Cerebellar cortex (tissue), 1 donor: ENCODE results near the gene KCND1.

Source experiments
- DNase-seq: peaks from one replicate; pipeline ENCODE4 v3.0.0-alpha.2; 2015; ENCODE audit warnings: low spot score

Gene KCND1

DNA sequence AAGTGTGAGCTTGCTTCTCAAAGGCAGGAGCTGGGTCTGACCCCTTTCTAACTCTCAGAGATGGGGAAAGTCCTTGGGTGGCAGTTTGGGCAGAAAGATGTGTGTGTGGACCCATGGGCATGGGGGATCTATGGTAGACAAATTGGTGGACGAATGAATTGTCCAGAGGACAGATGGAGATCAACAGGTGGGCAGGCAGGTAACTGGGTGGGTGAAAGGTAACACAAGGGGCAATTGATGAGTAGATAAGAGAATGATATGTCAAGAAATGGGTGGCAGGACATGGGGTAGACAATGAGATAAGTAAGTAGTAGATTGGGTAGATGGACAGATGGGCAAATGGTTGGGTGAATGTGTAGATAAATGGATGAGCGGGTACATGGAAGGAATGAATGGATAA lies 2.9 kb upstream of the KCND1 start:
- DNase-seq, result no peak

DNA sequence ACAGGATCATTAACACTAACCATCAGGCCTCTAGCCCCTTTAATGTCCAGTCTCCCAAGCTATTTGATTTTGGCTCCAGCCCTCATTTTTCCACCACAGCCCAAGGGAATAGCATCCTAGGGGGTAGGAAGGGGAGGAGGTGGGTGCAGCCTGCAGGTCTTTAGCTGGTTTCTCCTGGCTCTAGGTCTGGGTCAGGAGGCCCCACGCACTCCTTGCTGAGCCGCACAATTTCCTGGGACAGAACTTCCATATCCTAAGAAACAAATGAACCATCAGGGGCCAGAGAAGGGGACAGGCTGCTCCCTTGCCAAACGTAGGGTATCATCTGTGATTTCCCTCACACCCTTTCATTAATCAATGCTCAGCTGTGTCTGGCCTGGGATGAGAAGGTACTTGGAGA lies 2.4 kb upstream of the KCND1 start:
- no peak for DNase-seq

DNA sequence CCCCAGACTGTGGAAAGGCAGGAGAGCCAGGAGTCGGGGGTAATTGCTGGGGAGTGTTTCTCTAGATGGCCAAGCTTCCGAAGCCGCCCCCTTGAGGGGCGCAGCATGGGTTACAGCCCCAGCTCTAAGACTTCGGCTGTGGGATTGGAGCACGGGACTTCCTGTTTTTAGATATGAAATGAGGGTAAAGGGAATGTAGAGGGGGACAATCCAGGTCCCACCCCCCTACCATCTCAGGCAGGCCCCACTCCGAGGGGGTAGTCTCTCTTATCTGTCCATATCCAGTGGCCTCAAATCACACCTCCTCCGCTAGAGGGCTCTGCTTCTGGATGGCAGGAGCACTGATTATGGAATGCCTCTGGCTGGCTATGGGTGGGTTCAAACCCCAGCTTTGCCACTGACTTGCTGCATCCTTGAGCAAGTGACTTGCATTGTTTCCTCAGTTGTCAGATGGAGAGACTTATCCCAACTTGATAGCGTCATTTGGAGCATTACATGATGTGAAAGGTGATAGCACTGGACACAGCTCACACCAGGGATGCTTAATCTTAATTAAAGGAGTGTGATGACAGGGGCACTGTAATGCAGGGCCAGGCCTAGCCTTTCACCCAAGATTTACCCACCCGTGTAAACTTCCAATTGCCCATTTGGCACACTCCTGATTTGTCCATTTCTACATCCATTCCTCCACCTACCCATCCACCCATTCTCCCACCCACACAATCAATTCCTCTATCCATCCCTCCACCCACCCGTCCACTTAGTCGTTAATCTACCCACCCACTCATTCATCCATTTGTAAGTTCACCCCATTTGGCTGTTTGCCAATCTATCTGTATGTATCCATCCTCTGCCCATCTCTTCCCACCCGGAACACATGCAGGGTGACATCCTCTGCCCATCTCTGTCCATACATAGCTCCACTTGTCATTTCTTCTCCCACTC lies 848 bp upstream of the KCND1 start:
- peak; percentile 54 for DNase-seq

DNA sequence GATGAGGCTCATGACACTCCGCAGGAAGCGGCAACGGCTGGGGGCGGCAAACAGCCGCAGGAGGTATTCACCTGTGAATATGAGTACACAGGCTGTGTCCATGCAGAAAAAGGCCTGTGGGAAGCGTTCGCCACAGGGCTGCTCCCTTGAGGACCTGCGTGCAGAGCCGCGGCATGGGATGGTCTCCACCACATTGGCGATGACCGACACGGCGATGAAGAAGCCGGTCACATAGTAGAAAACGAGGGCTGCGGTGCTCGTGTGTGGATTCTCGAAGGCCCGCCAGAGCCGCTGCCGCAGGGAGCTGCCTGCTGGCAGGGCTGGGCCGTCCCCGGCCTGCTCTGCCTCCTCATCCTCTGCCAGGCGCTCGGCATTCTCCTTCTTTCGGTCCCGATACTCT lies 2.2 kb downstream of the KCND1 start:
- DNase-seq, result no peak

DNA sequence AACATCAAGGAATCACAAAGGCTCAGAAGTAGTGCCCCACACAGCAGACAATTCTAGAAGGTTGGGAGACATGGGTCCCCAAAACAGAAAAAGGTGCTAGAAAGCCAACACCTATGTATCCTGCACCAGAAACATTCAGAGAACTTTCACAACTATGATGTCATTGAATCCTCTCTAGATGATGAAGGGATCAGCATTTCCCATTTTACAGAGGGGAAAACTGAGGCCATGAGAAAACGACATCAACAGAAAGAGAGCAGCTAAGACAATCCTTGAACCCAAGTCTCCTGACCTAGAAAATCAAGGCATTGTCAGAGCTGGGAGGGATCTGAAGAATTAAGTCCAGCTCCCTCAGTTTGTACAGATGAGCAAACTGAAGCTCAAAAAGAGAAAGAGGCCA lies 3.3 kb downstream of the KCND1 start:
- no peak for DNase-seq

DNA sequence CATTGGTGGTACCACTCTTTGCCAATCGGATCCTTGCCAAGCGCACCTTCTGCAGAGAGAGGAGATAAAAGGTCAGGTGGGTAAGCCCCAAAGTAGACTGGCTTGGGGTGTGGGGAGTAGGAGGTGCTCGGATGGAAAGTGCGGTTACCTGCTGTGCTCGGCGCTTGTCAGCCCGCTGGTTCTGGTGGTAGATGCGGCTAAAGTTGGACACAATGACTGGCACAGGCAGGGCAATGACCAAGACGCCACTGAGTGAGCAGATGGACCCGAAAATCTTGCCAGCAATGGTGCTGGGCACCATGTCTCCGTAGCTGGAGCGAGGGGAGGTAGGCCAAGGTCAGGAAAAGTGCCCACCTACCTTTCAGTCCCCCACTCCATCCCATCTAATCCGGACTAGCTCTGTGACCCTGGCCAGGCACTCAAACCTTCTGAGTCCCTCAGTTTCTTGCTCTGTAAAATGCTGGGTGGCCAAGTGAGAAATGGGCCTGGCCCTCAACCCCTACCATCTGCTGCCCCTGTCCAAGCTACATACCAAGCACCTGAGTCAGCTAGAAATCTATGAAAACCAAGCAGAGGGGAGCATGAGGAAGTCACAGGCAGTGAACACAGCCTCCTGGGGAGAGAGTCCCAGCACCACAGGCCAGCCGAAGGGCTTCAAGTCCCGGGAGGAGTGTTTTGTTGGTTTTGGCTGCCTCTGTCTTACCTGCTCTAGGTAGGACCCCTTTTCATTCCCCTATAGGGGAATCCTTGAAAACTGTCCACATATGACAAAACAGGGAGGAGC lies 4.7 kb downstream of the KCND1 start:
- peak; percentile 77 for DNase-seq

DNA sequence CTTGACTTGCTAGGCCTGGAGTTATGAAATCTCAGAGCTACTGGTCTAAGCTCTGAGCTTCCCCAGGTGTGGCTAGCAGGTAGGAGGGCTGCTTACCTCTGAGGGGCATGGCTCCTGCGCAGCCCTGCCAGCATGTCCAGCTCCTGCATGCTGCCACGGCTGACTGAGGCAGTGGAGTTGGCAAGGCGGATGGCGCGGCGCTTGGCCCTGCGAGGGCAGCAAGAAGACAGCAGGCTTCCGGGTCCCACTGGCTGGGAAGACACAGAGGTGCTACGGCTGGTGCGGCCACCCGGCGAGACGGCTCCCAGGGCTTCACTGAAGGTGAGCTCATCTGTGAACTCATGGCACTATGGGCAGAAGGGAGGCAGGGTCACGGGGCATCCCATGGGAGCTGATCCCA lies 5.7 kb downstream of the KCND1 start:
- DNase-seq, result no peak

DNA sequence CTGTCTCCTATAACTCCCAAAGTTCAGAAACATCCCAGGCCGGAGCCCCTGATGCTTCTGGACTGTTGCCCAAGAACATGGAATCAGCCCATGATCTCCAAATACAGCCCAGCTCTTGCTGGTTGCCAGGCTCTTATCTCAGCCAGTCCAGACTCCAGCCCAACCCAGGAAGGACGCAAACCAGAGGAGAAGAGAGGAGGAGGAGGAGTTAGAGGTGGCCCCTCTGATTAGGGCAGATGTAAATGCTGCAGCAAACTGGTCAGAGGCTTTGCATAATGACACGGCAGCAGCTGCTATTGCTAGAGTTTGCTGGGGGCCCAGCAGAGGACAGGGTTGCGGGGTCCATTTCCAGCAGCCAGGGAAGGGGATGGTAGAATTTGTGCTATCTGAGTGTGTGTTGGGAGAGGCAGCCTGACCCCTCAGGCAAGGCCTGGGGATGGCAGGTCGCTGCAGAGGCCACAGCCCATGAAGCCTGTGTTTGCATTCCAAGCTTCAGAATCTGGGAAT lies 10.0 kb downstream of the KCND1 start:
- no peak for DNase-seq

DNA sequence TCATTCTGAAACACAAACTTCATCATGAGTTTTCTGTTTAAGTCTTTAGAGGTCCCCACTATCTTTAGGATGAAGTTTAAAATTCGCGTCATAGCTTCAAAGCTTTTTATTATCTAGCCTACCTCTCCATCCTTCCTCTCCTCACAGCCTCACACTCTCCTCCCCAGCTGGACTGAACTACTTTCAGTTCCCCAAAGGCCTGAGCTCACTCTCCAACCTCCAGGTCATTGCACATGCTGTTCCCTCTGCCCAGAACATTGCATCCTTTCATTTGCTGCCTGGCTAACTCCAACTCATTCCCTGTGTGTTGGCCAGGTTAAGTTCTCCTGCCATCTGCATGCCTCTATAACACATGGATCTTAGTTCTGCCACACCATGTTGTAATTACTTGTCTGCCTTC lies 11.4 kb downstream of the KCND1 start:
- peak; percentile 21 for DNase-seq

DNA sequence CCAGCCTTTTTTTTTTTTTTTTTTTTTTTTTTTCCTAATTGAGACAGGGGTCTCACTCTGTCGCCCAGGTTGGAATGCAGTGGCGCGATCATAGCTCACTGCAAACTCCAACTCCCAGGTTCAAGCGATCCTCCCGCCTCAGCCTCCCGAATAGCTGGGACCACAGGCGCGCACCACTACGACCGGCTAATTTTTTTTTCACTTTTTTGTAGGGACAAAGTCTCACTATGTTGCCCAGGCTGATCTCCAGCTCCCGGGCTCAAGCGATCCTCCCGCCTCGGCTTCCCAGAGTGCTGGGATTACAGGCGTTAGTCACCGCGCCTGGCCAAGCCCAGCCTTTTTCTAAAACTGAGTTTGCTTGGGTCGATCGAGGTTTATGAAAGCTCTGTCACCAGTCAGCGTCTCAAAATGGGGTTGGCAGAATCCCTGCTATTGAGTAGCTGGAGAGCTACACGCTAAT lies 13.0 kb downstream of the KCND1 start:
- DNase-seq, result peak; percentile 22

DNA sequence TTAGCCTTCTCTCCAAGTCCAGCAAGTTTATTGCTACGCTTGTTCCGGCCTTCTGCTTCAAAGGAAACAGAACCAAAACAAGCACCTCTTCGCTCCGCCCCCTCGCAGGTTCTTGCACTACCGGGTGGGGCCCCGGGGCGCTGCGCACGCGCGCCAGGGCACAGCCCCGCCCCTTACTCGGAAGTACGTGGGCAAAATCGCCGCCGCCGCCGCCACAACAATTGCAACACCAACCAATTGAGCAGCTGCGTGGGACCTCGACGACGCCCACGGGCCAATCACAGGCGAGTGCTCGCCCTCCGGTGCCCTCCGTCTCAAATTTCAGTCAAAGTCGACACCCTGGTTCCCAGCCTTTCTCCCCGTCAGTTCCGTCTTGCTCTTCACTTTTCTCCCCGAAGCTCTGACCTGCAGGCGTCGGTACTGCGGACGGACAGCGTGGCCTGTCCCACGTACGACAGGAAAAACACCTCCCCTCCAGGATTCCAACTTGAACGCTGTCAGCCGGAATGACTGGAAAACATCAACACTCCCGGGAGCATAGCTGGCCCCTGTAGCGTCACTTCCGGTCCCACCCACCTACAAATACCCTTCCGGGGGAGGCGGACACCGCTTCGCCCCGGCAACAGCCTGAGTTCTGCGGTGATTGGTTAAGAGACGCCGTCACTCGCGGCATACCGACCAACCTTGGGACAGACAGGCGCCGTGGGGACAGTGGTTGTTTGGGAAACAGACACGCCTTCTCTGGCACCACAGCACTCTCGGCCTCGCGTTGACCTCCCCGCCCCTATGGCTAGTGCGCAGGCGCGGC lies 13.6 kb downstream of the KCND1 start:
- DNase-seq, result peak; percentile 97

DNA sequence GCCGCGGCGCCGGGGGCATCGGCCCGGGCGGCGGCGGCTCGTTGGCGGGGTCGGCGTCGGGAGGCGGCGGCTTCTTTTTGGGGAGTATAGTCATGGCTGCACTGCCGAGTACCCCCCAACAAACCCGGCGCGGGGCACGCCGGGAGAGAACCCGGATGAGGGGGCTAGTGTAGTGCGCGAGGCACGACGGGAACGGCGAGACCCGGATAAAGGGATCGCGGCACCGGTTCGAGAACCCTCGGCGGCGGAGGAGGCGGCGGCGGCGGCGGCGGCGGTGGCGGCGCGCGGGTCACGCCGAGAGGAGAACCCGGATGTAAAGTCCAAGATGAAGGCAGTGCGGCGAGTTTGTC lies 14.2 kb downstream of the KCND1 start, which contains the start of gene OTUD5:
Gene OTUD5 (minus strand): TSS at position 131 of the 350 bp plus-strand sequence. CDS start 37 bp downstream, at position 94.
- no peak for DNase-seq

DNA sequence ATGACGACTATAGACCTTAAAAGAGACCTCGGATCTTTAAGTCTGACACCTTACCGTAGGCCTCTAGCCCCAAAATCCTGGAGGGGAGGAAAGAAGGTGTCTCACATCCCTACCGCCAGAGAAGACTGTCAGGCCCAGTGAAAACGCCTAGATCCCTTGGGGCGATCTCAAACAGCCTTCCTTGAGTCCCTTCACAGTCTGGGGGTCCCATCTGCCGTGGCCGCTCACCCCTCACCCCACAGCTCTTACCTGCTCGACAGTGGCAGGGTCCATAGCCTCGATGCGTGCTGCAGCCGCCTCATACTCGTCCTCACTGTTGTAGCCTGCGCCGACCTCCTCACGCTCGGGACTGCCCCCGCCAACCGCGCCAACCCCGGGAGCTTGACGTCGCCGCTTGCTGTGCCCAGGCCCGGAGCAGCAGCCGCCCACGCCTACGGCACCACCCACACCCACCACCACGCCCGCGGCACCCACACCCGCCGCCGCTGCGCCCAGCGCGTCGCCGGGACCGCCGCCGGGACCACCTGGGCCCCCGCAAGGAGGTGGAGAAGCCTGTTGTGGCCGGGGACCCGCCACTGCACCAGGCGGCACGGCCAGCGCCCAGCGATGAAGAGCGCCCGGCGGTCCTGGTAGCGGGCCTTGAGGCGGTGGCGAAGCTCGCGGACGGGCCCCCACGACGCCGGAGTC lies 14.8 kb downstream of the KCND1 start:
- no peak for DNase-seq

DNA sequence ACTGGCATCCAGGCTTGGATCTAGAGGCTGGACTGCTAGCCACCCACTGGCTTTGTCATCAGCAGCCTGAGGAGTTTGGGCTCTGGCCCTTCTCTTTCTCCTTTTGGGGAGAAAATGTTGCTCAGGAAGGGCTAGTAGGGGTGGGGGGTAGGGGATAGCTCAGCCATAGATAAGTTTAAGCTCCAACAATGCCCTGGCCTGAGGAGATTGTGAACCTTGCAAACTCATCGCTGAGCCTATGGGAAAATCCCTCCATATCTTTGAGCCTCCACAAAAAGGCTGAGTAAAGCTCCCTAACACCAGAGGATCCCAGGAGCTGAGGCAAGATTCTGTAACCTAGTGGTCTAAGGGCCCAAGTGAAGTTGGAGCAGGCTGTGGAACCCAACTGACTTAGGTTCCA lies 23.1 kb downstream of the KCND1 start:
- DNase-seq, result no peak

DNA sequence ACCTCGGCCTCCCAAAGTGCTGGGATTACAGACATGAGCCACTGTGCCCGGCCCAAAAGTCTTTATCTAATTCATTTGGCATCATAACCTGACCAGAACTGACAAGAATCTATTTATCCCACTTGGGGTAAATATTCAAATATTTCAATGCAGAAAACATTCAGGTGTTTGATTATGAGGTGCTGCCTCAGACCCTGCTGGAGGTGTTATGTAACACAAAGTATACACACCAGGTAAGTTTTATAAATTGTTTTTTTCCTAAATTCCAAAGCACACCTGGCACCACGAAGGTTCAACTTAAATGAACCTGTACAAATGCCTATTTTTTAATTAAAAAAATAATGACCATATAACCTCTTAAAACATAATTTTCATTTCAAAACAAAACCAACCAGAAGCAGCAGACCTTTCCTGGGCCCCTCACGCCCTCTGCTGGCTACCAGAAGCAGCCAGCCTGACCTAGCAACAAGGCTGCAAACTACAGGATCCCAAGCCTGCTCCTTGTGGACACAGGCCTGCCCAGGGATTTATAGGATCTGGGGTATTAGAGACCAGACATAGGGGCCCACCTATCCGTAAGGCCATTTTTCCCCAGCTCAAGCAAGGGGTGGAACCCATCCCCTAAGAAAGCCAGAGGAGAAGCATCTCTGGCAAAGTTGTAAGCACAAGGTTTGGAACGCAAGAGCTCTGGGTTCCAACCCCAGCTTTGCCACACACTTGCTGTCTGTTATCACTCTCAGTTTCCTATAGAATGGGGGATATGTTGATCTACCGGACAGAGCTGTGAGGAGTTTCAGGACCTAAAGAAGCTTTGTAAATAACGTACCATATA lies 25.9 kb downstream of the KCND1 start:
- peak; percentile 73 for DNase-seq

DNA sequence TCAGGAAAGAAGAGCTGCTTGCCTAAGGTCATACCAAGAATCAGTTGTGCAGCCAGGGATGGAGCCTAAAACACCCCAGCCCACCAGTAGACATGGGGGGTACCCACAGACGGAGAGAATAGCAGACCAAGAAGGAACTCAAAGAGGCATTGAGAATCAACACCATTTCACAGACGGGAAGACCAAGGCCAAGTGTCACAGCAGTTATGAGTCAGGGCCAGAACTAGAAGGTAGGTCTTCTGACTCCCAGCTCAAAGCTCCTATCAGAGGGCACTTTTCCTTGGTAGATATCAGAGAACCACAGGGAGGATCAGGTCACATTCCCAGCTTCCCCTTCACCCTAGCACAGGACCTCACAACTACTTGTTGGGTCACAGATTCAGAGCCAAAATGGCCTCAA lies 28.7 kb downstream of the KCND1 start:
- DNase-seq, result no peak

DNA sequence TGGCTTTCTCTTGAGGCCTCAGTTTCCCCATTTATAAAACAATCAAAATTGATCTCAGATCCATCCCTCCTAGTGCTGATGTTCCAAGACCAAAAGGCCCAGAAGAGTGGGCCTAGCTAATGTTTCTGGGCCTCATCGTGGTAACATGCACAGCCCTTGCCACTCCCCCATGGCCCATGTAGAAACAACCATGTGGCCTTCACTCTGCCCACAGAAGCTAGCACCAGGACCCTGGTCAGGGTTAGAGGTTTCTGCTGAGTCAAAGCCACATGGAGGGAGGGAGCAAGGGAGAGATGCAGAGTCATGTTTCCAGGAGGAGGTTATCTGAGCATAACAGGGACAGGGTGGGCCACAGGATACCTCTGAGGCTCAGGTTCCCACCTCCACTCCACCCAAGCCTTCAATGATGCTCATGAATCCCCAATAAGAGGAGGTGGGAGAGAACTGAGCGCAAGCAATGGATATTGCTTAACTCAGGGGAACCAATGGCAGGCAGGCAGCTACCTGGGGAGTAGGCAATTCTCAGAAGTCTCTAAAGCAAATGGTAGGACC lies 31.2 kb downstream of the KCND1 start:
- no peak for DNase-seq

DNA sequence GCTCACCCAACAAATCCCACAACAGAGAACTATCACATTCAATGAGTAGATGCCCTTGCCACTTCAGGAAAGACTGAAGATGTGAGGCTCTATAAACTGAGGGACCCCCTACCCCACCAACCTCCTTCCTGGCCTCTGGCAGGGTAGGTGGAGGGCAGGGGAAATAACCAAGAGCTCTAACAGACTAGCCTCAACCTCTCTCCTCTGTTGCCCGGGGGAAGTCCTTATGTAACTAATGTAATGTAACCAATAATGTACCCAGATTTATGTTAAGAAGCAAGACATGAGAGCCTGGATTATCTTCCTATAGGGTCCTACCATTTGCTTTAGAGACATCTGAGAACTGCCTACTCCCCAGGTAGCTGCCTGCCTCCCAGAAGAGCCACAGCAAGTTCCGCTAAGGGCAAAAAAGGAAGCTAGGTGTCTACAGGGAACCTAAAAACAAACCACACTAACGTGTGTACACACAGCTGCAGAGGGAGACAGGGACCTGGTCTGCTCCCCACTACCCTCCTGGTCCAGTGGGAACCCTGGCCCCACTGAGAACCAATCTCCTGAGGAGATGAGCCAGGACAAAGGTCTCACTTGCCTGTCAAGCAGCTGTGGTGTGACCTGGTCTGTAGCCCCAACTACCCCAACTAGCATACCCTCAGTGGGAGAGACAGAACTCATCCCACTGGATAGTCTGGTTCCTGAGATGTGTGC lies 32.0 kb downstream of the KCND1 start:
- no peak for DNase-seq

DNA sequence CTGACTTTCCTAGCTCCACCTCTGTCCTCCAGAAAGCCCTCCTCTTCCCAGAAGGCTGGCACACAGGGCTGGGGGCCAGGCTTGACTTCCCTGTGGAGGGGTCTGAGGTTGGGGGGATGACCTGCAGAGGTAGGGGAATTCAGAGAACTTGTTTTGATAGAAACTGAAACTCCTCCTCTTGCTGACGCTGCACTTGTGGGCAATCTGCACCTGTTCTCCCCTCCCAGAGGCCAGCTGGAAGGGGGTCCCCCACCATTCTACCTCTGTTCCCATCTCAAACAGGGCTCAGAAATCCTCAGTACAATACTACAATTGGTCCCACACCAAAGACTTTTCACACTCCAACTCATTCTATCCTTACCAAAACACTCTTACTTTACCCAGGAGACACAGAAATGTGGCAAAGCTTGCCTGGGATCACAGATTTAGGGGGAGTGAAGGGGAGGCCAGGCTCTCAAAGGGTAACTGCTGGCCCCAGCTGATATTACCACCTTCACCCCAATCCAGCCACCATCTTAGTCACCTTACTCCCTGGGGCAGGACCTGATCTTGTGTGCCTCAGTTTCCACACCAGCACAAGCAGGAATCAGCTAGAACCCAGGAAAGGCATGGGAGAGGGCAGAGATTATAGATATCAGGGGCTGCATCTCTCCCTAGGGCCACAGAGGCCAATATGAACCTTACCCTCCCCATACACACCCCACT lies 32.8 kb downstream of the KCND1 start:
- no peak for DNase-seq
